Peyer's patch (tissue), 4 donors: ENCODE results near the gene ABCB9. TPM values are rescaled to one million over a fixed set of nuclear protein-coding genes. Genes with fewer than 3 reads are reported as not detected.
"Not testable (repeated sequence)": the region's sequence is repeated elsewhere in the genome, so short reads cannot be mapped to it uniquely, and the experiment has no call there.

Experiments used
- DNase-seq, 3 donors: peaks; one replicate each; pipeline ENCODE4 v3.0.0-alpha.2; 2017 to 2019
- H3K27ac ChIP-seq, 4 donors: fragments of 200-600 bp; sonication (generic); one replicate each; pipeline ENCODE4 v1.5.1; 2016 to 2019
- H3K27me3 ChIP-seq, 2 donors: fragments of 200-600 bp; sonication (generic); one replicate each; pipeline ENCODE4 v1.5.1; 2019
- H3K36me3 ChIP-seq, 3 donors: fragments of 200-600 bp; sonication (generic); one replicate each; pipeline ENCODE4 v1.5.1; 2016 to 2019
- H3K4me1 ChIP-seq, 4 donors: fragments of 200-600 bp; sonication (generic); one replicate each; pipeline ENCODE4 v1.5.1; 2016 to 2019
- H3K4me3 ChIP-seq, 4 donors: fragments of 200-600 bp; sonication (generic); 1 replicate in 3 of 4; 2 replicates in 1 of 4; pipeline ENCODE4 v1.5.1; 2016 to 2019; ENCODE audit warnings: mild to moderate bottlenecking in 1 of 4
- H3K9me3 ChIP-seq, 4 donors: fragments of 200-600 bp; sonication (generic); one replicate each; pipeline ENCODE4 v1.5.1; 2016 to 2019; ENCODE audit warnings: mild to moderate bottlenecking in 1 of 4
- CTCF ChIP-seq, 6 experiments: fragments of 450-650 bp in 4 of 6; fragments of 200-600 bp in 2 of 6; sonication (generic) in 1 of 6; IDR thresholded peaks; one replicate each; pipeline ENCODE4 v1.5.1; 2017 to 2019; ENCODE audit warnings: antibody characterized with exemption in 6 of 6, mild to moderate bottlenecking in 3 of 6, moderate library complexity in 1 of 6
- POLR2A ChIP-seq, 2 donors: fragments of 450-650 bp; IDR thresholded peaks; one replicate each; pipeline ENCODE4 v1.5.1; 2017; ENCODE audit warnings: antibody characterized with exemption in 2 of 2, mild to moderate bottlenecking in 2 of 2, moderate library complexity in 2 of 2
- total RNA-seq, 4 donors: library from RNA; depleted of rRNA; stranded (reverse); fragments of >200 nt; gene quantifications; one replicate each; pipeline ENCODE4 v1.1.0, GENCODE V29; 2016

Gene ABCB9
- total RNA-seq, 4 donors from 2014 or later = 8.8 to 29.7 (median 17.4) TPM

DNA sequence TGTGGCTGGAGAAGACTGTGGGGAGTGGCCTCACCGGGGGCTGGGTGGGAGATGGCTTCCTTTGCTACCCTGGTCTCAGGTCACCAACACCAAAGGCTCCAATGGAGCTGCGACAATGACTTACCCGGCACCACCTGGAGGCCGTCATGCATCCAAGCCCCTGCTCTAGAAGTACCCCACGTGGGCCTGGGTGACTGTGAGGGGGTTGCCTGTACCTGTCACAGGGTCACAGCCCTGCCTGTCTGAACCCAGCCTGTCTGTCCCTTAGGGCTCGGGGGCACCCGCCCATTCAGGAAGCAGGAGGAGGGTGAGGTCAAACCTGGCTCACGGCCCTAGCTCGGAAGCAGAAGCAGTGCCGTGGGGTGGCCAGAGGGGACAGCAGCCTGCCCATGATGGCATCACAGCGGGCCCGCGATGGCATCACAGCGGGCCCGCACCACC, 18.9 kb downstream of the ABCB9 start:
- Histone ChIP-seq H3K27me3 (no peaks in the 10 kb centered on the region), H3K9me3 (no peaks in the 10 kb centered on the region), H3K4me1 (peaks cover 0 to 56% (median 6%) of the 10 kb centered on the region in 4 donors), H3K36me3 (no peaks in the 10 kb centered on the region), H3K4me3 (no peak overlapping the region), H3K27ac (peak overlapping the region; percentile 32 to 69 (median 58))
- DNase-seq = peak in 2 of 3 donors; percentile 25 to 56
- TF ChIP-seq POLR2A (IDR thresholded peaks at IDR 0.05) (no peak), CTCF (IDR thresholded peaks at IDR 0.05) (peak in 1 of 6 experiments; percentile 14)

DNA sequence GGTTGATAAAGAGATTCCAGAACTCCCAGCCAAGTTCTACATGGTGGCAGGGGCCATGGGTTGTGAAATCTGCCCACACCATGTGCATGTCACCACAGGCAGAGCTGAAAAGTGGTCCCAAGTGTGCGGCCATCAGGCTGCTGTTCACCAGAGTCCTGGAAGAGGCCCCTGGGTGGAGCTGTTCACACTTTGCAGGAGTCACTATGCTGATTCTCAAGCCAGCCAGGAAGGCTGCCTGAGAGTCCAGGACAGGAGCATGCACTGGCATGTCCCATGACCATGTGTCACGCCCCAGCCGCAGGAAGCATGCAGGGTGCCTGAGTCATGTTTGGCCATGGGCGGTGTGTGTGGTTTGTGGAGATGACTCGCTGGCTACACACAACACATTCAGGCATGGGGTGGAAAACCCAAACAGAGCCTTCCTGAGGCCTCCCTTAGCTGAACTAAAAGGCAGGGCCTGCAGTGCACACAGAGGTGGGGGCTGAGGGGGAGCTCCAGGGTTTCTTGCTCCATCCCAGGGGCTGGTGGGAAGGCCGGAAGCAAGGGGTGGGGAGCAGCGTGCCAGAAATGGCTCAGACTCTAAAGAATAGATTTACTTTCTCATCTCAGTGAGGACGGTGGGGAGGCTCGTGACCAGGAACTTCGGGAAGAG, 19.4 kb downstream of the ABCB9 start:
- H3K27me3 ChIP-seq = no peaks in the 10 kb centered on the region
- DNase-seq = peak; percentile 68 to 94 (median 88)
- no peaks in the 10 kb centered on the region for H3K36me3 ChIP-seq
- no peak for TF ChIP-seq POLR2A (IDR thresholded peaks at IDR 0.05)
- peak in 4 of 6 experiments; percentile 10 to 45 (median 39) for TF ChIP-seq CTCF (IDR thresholded peaks at IDR 0.05)
- H3K9me3 ChIP-seq = no peaks in the 10 kb centered on the region
- H3K27ac ChIP-seq = peak overlapping the region; percentile 32 to 69 (median 58)
- H3K4me1 ChIP-seq = peaks cover 0 to 53% (median 4%) of the 10 kb centered on the region in 4 donors
- no peak overlapping the region for H3K4me3 ChIP-seq

DNA sequence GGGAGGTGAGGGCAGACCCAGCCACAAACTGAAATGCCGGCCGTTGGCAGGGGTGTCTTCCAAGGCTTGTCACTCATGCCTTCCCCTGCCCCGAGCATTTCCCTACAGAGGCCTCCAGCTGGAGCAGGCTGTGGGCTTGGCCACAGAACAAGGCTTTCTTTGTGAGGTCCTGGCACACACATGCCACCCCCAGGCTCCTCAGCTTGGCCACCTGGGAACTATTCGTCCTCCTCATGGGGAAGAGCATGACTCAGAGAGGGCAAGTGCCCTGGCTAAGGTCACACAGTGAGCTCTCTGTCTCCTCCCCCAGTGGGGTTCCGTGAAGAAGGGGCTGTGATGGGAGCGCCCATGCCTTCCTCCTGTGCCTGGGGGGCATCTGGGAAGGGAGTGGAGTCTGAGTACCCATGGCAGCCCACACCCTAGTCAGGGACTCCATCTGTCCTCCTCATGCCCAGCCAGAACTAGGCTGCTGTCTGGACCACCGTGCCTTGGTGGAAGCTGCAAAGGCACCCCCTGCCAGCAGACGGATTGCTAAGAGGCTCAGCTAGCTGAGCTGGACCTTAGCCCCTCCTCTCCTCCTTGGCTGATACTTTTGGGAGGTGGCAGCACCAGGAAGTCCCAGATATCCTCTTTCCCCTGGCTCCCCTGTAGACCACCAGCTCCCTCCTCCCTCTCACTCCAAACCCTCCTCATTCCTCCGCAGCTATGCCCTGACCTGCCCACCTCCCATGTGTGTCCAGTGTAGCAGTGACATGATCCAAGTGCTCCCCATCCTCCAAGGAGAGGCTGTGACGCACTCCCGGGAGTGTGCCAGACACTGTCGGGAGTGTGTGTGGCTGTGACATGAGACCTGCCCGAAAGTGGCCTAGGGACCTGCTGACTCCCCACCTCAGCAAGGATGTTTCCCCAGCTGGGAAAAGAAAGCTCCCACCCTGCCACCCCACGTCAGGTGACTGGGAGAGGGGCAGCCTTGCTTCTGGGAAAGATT, 21.4 kb downstream of the ABCB9 start:
- Histone ChIP-seq H3K9me3 (no peaks in the 10 kb centered on the region), H3K36me3 (no peaks in the 10 kb centered on the region), H3K4me1 (peaks cover 0 to 47% (median 2%) of the 10 kb centered on the region in 4 donors), H3K27ac (peak overlapping the region in 1 of 4 donors; percentile 6), H3K27me3 (no peaks in the 10 kb centered on the region), H3K4me3 (no peak overlapping the region)
- no peak for TF ChIP-seq POLR2A (IDR thresholded peaks at IDR 0.05)
- no peak for TF ChIP-seq CTCF (IDR thresholded peaks at IDR 0.05)
- peak in 1 of 3 donors; percentile 57 for DNase-seq

- TF ChIP-seq CTCF (IDR thresholded peaks at IDR 0.05) (no peak), POLR2A (IDR thresholded peaks at IDR 0.05) (no peak)
- DNase-seq = no peak
- Histone ChIP-seq H3K4me1 (peaks cover 0 to 51% (median 2%) of the 10 kb centered on the region in 4 donors), H3K27ac (peak overlapping the region in 2 of 4 donors; percentile 43 to 75), H3K27me3 (no peaks in the 10 kb centered on the region), H3K36me3 (no peaks in the 10 kb centered on the region), H3K4me3 (no peak overlapping the region), H3K9me3 (no peaks in the 10 kb centered on the region)
Measured at GRCh38 chr12:122943196-122943595, 23.1 kb downstream of the ABCB9 start.

GRCh38 chr12:122942637-122943036, 23.6 kb downstream of the ABCB9 start:
- H3K36me3 ChIP-seq = no peaks in the 10 kb centered on the region
- peak in 1 of 3 donors; percentile 78 for DNase-seq
- TF ChIP-seq CTCF (IDR thresholded peaks at IDR 0.05) = no peak
- no peak for TF ChIP-seq POLR2A (IDR thresholded peaks at IDR 0.05)
- H3K27me3 ChIP-seq = no peaks in the 10 kb centered on the region
- H3K4me1 ChIP-seq = peaks cover 0 to 49% (median 2%) of the 10 kb centered on the region in 4 donors
- H3K9me3 ChIP-seq = no peaks in the 10 kb centered on the region
- H3K27ac ChIP-seq = peak overlapping the region in 2 of 4 donors; percentile 43 to 75
- no peak overlapping the region for H3K4me3 ChIP-seq

DNA sequence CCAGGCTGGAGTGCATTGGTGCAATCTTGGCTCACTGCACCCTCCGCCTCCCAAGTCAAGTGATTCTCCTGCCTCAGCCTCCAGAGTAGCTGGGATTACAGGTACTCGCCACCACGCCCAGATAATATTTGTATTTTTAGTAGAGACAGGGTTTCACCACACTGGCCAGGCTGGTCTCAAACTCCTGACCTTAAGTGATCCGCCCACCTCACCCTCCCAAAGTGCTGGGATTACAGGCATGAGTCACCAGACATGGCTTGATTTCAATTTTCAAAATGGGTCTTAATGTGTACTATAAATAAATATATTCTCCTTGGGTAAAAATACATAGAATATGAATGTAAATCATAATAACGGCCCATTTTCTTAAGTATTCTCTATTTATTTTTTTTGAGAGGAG, 24.9 kb downstream of the ABCB9 start:
- H3K4me3 ChIP-seq, DNase-seq, H3K27me3 ChIP-seq, H3K27ac ChIP-seq, H3K36me3 ChIP-seq, H3K9me3 ChIP-seq: not testable (repeated sequence)
- peaks cover 0 to 38% (median 0%) of the 10 kb centered on the region in 4 donors for H3K4me1 ChIP-seq
